IMR-90 (cell line): ENCODE results near the gene BDH1. TPM values are rescaled to one million over a fixed set of nuclear protein-coding genes. Genes with fewer than 3 reads are reported as not detected.
A peak's percentile ranks its signal among the peaks of the same experiment; 100 is the strongest.

Experiments
- ATAC-seq: fragments of 200-7000 bp; cut with Tn5 transposase; 2 replicates; pipeline ENCODE4 v1.9.1; 2020; ENCODE audit warnings: low read depth, mild to moderate bottlenecking, moderate library complexity
- BruUV-seq: library from RNA; stranded (reverse); fragments of 400-500 nt; replicated peaks from 2 replicates; lab custom pipeline; 2021; lab: Mats Ljungman, UMichigan
- CTCF ChIA-PET: fragments of 300-600 bp; formaldehyde crosslinking; extraction: SDS; loops from one replicate; lab custom pipeline; 2021; ENCODE audit warnings: antibody characterized with exemption; lab: Yijun Ruan, JAX
- POLR2A ChIA-PET: fragments of 300-600 bp; sonication (Branson Sonifier 250); formaldehyde crosslinking; loops from one replicate; lab custom pipeline; 2022; ENCODE audit warnings: antibody characterized with exemption; ENCODE audit not compliant: unreplicated experiment; lab: Charles Lee
- DNase-seq: peaks from one replicate; pipeline ENCODE4 v3.0.0; 2013
- H2AFZ ChIP-seq: replicated peaks from 2 replicates; pipeline ENCODE3; 2013; ENCODE audit warnings: low read length, mild to moderate bottlenecking; ENCODE audit not compliant: poor library complexity
- H2AK5ac ChIP-seq: 2 replicates; pipeline ENCODE4 v1.6.1; 2013; ENCODE audit warnings: low read depth, low read length, inconsistent platforms
- H2AK9ac ChIP-seq: replicated peaks from 2 replicates; pipeline ENCODE3; 2013; ENCODE audit warnings: mild to moderate bottlenecking, low read depth, low read length, moderate library complexity; ENCODE audit not compliant: poor library complexity
- H2BK120ac ChIP-seq: 2 replicates; pipeline ENCODE4 v1.6.1; 2013; ENCODE audit warnings: low read depth, low read length, inconsistent platforms
- H2BK15ac ChIP-seq: 3 replicates; pipeline ENCODE4 v1.6.1; 2013; ENCODE audit warnings: low read depth, low read length, inconsistent platforms
- H2BK20ac ChIP-seq: 2 replicates; pipeline ENCODE4 v1.6.1; 2013; ENCODE audit warnings: low read depth, mild to moderate bottlenecking, inconsistent platforms, low read length, moderate library complexity
- H2BK5ac ChIP-seq: 2 replicates; pipeline ENCODE4 v1.6.1; 2013; ENCODE audit warnings: mild to moderate bottlenecking, low read depth, low read length, inconsistent platforms; ENCODE audit not compliant: poor library complexity, severe bottlenecking
- H3K14ac ChIP-seq: replicated peaks from 2 replicates; pipeline ENCODE4 v1.6.1; 2013; ENCODE audit warnings: low read depth, low read length, inconsistent platforms
- H3K18ac ChIP-seq: 2 replicates; pipeline ENCODE4 v1.6.1; 2013; ENCODE audit warnings: low read depth, low read length, control low read depth
- H3K23ac ChIP-seq: 2 replicates; pipeline ENCODE4 v1.6.1; 2013; ENCODE audit warnings: low read depth, low read length, inconsistent platforms
- H3K27ac ChIP-seq: 2 replicates; pipeline ENCODE4 v1.5.1; 2013; ENCODE audit warnings: mild to moderate bottlenecking, control low read depth, low read length; ENCODE audit not compliant: insufficient read depth
- H3K27me3 ChIP-seq: 2 replicates; pipeline ENCODE4 v1.6.1; 2013; ENCODE audit warnings: low read length; ENCODE audit not compliant: control insufficient read depth, insufficient read depth
- H3K36me3 ChIP-seq: 2 replicates; pipeline ENCODE4 v1.6.1; 2013; ENCODE audit warnings: low read length, mixed read lengths; ENCODE audit not compliant: control insufficient read depth, insufficient read depth
- H3K4ac ChIP-seq: 2 replicates; pipeline ENCODE4 v1.6.1; 2013; ENCODE audit warnings: low read depth, low read length, inconsistent platforms
- H3K4me1 ChIP-seq: 2 replicates; pipeline ENCODE4 v1.6.1; 2013; ENCODE audit warnings: low read length, mixed read lengths; ENCODE audit not compliant: control insufficient read depth, insufficient read depth
- H3K4me2 ChIP-seq: 2 replicates; pipeline ENCODE4 v1.6.1; 2013; ENCODE audit warnings: low read depth, mild to moderate bottlenecking, control low read depth, low read length, moderate library complexity
- H3K4me3 ChIP-seq: 2 replicates; pipeline ENCODE4 v1.5.1; 2013; ENCODE audit warnings: low read depth, mild to moderate bottlenecking, control low read depth, low read length, moderate library complexity; ENCODE audit not compliant: insufficient read depth
- H3K56ac ChIP-seq: 2 replicates; pipeline ENCODE4 v1.6.1; 2013; ENCODE audit warnings: low read length, inconsistent platforms; ENCODE audit not compliant: insufficient read depth; ENCODE audit errors: extremely low read depth
- H3K79me1 ChIP-seq, 2 experiments: 2 replicates each; pipeline ENCODE4 v1.6.1; 2013; ENCODE audit warnings: low read length in 2 of 2, inconsistent platforms in 1 of 2, low read depth in 1 of 2
- H3K9ac ChIP-seq: 2 replicates; pipeline ENCODE4 v1.6.1; 2013; ENCODE audit warnings: low read depth, low read length, control low read depth
- H3K9me1 ChIP-seq: 2 replicates; pipeline ENCODE4 v1.6.1; 2013; ENCODE audit warnings: low read length, inconsistent platforms; ENCODE audit not compliant: insufficient read depth
- H3K9me3 ChIP-seq: 2 replicates; pipeline ENCODE4 v1.6.1; 2013; ENCODE audit warnings: low read length; ENCODE audit not compliant: control insufficient read depth, insufficient read depth
- H4K20me1 ChIP-seq: 2 replicates; pipeline ENCODE4 v1.6.1; 2013; ENCODE audit warnings: low read length, inconsistent platforms; ENCODE audit not compliant: insufficient read depth
- H4K5ac ChIP-seq: 2 replicates; pipeline ENCODE4 v1.6.1; 2013; ENCODE audit warnings: mild to moderate bottlenecking, low read depth, low read length, control low read depth
- H4K8ac ChIP-seq, 2 experiments: 2 replicates each; pipeline ENCODE4 v1.6.1; 2013; ENCODE audit warnings: low read depth in 2 of 2, low read length in 2 of 2, control low read depth in 1 of 2, inconsistent platforms in 1 of 2
- H4K91ac ChIP-seq: 2 replicates; pipeline ENCODE4 v1.6.1; 2013; ENCODE audit warnings: low read depth, low read length, inconsistent platforms; ENCODE audit not compliant: insufficient read depth
- CHD1 ChIP-seq: IDR thresholded peaks from 2 replicates; pipeline ENCODE4 v1.6.1; 2012; ENCODE audit warnings: low read depth, low read length, improper control_type of control experiment
- FOS ChIP-seq: fragments of 150-350 bp; IDR thresholded peaks from 2 replicates; pipeline ENCODE4 v1.6.1; 2016; ENCODE audit warnings: low read depth, low read length
- MAFK ChIP-seq: IDR thresholded peaks from 2 replicates; pipeline ENCODE4 v1.6.1; 2012; ENCODE audit warnings: low read depth, low read length, improper control_type of control experiment
- MXI1 ChIP-seq: IDR thresholded peaks from 2 replicates; pipeline ENCODE4 v1.6.1; 2012; ENCODE audit warnings: low read depth, mild to moderate bottlenecking, low read length, moderate library complexity, borderline replicate concordance
- POLR2A ChIP-seq: IDR thresholded peaks from 2 replicates; pipeline ENCODE4 v1.6.1; 2012; ENCODE audit warnings: mild to moderate bottlenecking, low read depth, low read length
- RCOR1 ChIP-seq: IDR thresholded peaks from 2 replicates; pipeline ENCODE4 v1.6.1; 2012; ENCODE audit warnings: mild to moderate bottlenecking, low read length, improper control_type of control experiment; ENCODE audit not compliant: insufficient replicate concordance
- SMC3 ChIP-seq: fragments of 150-350 bp; IDR thresholded peaks from 2 replicates; pipeline ENCODE4 v1.6.1; 2016; ENCODE audit warnings: low read depth, mild to moderate bottlenecking, antibody characterized with exemption, low read length, moderate library complexity
- WGBS, 2 experiments: methylation state at CpG; one replicate each; pipeline versions ENCODE4 v1.1.5 to v1.1.7; 2013; ENCODE audit warnings: missing lambda C conversion rate in 2 of 2; ENCODE audit not compliant: insufficient read length in 1 of 2; ENCODE audit errors: extremely low coverage in 2 of 2; 5-methylcytosine and 5-hydroxymethylcytosine counted together
- dilution Hi-C: fragments of 300-500 bp; cut with HindIII; formaldehyde crosslinking; loops from one replicate; pipeline ENCODE4 v1.14.3; 2018; ENCODE audit warnings: low sequenced_read_pairs; ENCODE audit not compliant: unreplicated experiment
- in situ Hi-C: fragments of 300-500 bp; cut with MboI; formaldehyde crosslinking; loops from 3 replicates; pipeline ENCODE4 v1.14.3; 2019; ENCODE audit warnings: low sequenced_read_pairs, inconsistent platforms, mixed read lengths
- intact Hi-C: fragments of 100-400 bp; cut with micrococcal nuclease; formaldehyde crosslinking; loops from 2 replicates; pipeline ENCODE4 v1.10.0; 2022
- polyA plus RNA-seq, 3 experiments: library from polyadenylated mRNA; depleted of rRNA; stranded (reverse); fragments of >200 nt; gene quantifications; 2 replicates each; pipeline ENCODE4 v1.2.3, GENCODE V29; 2012; ENCODE audit warnings: low replicate concordance in 1 of 3
- total RNA-seq: library from RNA; depleted of rRNA; stranded (reverse); fragments of >200 nt; gene quantifications from 2 replicates; pipeline ENCODE4 v1.2.3, GENCODE V29; 2012

Gene BDH1
- total and polyA plus RNA-seq, 2 of the 4 experiments (the other 2 are of a cell fraction) = 2.7 to 4.4 TPM

DNA sequence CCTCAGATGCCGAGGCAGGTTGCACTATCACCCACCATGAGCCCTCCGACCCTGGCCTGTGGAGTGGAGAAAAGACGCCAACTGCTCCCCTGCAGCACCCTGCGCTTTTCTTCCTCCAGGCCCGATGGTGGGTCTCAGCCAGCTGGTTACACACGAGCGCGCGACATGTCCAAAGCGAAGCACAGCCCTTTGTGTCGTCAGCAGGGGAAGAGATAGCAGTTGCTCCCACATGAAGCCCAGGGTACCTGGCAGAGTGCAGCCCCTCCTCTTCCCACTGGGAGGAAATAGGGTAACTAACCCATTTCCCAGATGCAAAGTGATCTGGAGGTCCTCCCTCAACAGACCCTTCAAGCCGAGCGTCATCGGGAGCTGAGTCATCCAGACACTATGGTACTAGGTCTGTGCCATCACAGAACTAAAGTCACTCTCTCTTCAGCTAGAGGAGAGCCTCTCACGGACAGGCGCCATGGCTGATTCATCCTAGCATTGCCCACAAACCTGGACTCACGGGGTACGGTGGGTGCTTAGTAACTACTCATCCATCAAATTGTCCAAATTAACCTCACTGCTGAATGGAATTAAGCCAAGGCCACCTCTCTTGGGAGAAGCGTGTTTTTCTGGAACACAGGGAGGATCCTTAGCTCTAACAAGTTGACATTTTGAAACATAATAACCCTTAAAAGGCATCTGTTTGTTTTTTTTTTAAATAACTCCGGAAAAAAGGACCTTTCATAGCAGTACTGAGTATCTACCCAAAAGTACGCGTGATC, 45.2 kb upstream of the BDH1 start:
- Histone ChIP-seq H3K36me3 (no peaks in the 10 kb centered on the region; the same call in 1 of the 2 replicates), H3K14ac (no peak overlapping the region), H2BK15ac (no peak overlapping the region), H4K8ac (no peak overlapping the region), H3K79me1 (no peaks in the 10 kb centered on the region), H3K4ac (no peak overlapping the region), H3K9me3 (no peaks in the 10 kb centered on the region), H3K23ac (no peak overlapping the region), H3K18ac (no peak overlapping the region), H3K4me2 (no peak overlapping the region), H3K4me3 (no peak overlapping the region), H4K20me1 (peaks cover 8% of the 10 kb centered on the region; the same call in 1 of the 2 replicates), H2AK9ac (no peak overlapping the region), H2BK120ac (no peak overlapping the region), H3K27me3 (no peaks in the 10 kb centered on the region), H3K4me1 (peaks cover 3% of the 10 kb centered on the region; the same call in 1 of the 2 replicates), H2AK5ac (no peak overlapping the region), H3K9me1 (no peaks in the 10 kb centered on the region), H3K56ac (no peak overlapping the region), H2BK20ac (no peak overlapping the region), H4K5ac (no peak overlapping the region), H3K27ac (no peak overlapping the region), H4K91ac (no peak overlapping the region), H2BK5ac (no peak overlapping the region), H2AFZ (no peak overlapping the region), H3K9ac (no peak overlapping the region)
- in situ Hi-C loops (no loop called here), dilution Hi-C loops (no loop called here), intact Hi-C loops (no loop called here)
- 96% methylated on average over 3 of the region's 22 CpGs; no CpG with 5 or more reads in 1 of the 2 experiments for WGBS, 2 experiments
- no peak for TF ChIP-seq POLR2A
- TF ChIP-seq MAFK = no peak
- TF ChIP-seq CHD1 = no peak
- no peak for TF ChIP-seq FOS
- TF ChIP-seq SMC3 = no peak
- TF ChIP-seq RCOR1 = no peak
- TF ChIP-seq MXI1 = no peak
- no peak for ATAC-seq
- ChIA-PET POLR2A (no interaction called here), CTCF (no interaction called here)
- peak; percentile 14 for DNase-seq
- BruUV-seq = no TSS peak
